Activated CD4-positive, alpha-beta T cell treated with anti-CD3 and anti-CD28 coated beads, Interleukin-2, amount 10 ng/mL, durations not matched to agents 24 days and 14 days (primary cell): ENCODE data around the gene RBM14. TPM values are rescaled to one million over a fixed set of nuclear protein-coding genes. Genes with fewer than 3 reads are reported as not detected.

Source experiments
- DNase-seq: peaks from one replicate; pipeline ENCODE4 v3.0.0; 2022
- H3K27ac Mint-ChIP-seq: one replicate; pipeline ENCODE4 v1.8.0; 2022; ENCODE audit warnings: mild to moderate bottlenecking, mixed read lengths
- H3K27me3 Mint-ChIP-seq: one replicate; pipeline ENCODE4 v1.8.0; 2022; ENCODE audit warnings: mixed read lengths
- H3K36me3 Mint-ChIP-seq: one replicate; pipeline ENCODE4 v1.8.0; 2022; ENCODE audit warnings: low read depth, mild to moderate bottlenecking, mixed read lengths
- H3K4me1 Mint-ChIP-seq: one replicate; pipeline ENCODE4 v1.8.0; 2021; ENCODE audit warnings: mixed read lengths
- H3K4me3 Mint-ChIP-seq: one replicate; pipeline ENCODE4 v1.8.0; 2022; ENCODE audit warnings: mild to moderate bottlenecking, moderate library complexity, mixed read lengths
- H3K9me3 Mint-ChIP-seq: one replicate; pipeline ENCODE4 v1.8.0; 2021; ENCODE audit warnings: mixed read lengths
- intact Hi-C: fragments of 100-400 bp; cut with micrococcal nuclease; formaldehyde crosslinking; loops from one replicate; pipeline ENCODE4 v1.15.1; 2023
- total RNA-seq: library from RNA; stranded (reverse); gene quantifications from 2 replicates; pipeline ENCODE4 v1.2.3, GENCODE V29; 2022

The RBM14 gene
- total RNA-seq, 1 donor from 2014 or later = 214 TPM

DNA sequence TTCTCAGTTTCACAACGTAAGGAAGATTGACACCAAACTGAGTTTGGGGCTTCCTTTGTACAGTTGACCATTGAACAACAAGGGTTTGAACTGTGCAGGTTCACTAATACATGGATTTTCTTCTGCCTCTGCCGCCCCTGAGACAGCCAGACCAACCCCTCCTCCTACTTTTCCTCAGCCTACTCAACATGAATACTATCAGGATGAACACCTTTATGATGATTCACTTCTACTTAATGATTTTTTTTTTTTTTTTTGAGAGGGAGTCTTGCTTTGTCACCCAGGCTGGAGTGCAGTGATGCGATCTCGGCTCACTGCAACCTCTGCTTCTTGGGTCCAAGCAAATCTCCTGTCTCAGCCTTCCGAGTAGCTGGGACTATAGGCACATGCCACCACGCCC lies 36.7 kb downstream of the RBM14 start:
- no peak overlapping the region for H3K27ac Mint-ChIP-seq
- no peaks in the 10 kb centered on the region for H3K27me3 Mint-ChIP-seq
- H3K4me3 Mint-ChIP-seq = no peak overlapping the region
- H3K36me3 Mint-ChIP-seq = peaks cover 38% of the 10 kb centered on the region
- H3K9me3 Mint-ChIP-seq = no peaks in the 10 kb centered on the region
- DNase-seq = no peak
- intact Hi-C loops = no loop called here
- H3K4me1 Mint-ChIP-seq = peaks cover 16% of the 10 kb centered on the region

- no peak for DNase-seq
- H3K4me1 Mint-ChIP-seq = peaks cover 7% of the 10 kb centered on the region
- H3K27ac Mint-ChIP-seq = no peak overlapping the region
- intact Hi-C loops = no loop called here
- H3K27me3 Mint-ChIP-seq = no peaks in the 10 kb centered on the region
- no peaks in the 10 kb centered on the region for H3K9me3 Mint-ChIP-seq
- H3K4me3 Mint-ChIP-seq = no peak overlapping the region
- H3K36me3 Mint-ChIP-seq = peaks cover 26% of the 10 kb centered on the region
Measured at GRCh38 chr11:66659763-66660162, 43.3 kb downstream of the RBM14 start.

DNA sequence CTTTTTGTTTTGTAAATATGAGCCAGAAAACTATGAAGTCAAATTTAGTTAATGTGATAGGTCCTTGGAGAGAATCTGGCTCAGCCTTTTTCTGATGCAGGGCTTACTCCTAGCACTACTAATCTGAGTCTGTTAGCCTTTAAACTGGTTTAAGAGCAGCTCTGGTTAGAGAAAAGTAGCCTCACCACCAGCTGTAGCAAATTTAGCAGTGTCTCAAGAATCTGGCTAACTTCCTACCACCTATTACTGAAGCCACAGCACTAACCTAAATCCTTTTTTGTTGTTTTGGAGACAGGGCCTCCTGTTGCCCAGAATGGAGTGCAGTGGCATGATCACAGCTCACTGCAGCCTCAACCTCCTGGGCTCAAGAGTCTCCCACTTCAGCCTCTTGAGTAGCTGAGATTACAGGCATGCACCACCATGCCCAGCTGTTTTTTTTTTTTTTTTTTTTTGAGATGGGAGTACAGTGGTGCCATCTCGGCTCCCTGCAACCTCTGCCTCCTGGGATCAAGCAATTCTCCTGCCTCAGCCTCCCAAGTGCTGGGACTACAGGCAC lies 47.4 kb downstream of the RBM14 start:
- H3K36me3 Mint-ChIP-seq = peaks cover 37% of the 10 kb centered on the region
- intact Hi-C loops = no loop called here
- no peak overlapping the region for H3K4me3 Mint-ChIP-seq
- no peaks in the 10 kb centered on the region for H3K9me3 Mint-ChIP-seq
- peaks cover 4% of the 10 kb centered on the region for H3K4me1 Mint-ChIP-seq
- no peak for DNase-seq
- no peak overlapping the region for H3K27ac Mint-ChIP-seq
- no peaks in the 10 kb centered on the region for H3K27me3 Mint-ChIP-seq

DNA sequence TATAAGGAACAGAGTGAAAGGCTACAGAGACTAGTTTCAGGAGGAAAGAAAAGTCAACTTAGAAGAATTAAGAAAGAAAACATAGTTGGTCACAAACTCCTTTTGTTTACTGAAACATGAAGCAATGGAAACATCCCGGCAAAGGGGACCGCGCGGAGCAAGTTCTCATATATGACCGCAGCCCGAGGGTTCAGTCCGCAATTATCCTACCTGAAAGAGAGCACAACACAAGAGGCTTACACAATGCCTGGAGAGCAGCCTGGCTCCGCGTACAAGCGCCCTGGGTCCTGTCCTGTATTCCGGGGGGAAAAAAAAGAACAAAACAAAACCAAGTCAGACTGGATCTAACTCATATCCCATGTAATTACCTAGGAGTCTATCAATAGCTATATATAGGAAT lies 48.9 kb downstream of the RBM14 start:
- DNase-seq = no peak
- intact Hi-C loops = no loop called here
- Mint-ChIP-seq H3K36me3 (peaks cover 30% of the 10 kb centered on the region), H3K27ac (no peak overlapping the region), H3K4me1 (peaks cover 4% of the 10 kb centered on the region), H3K9me3 (no peaks in the 10 kb centered on the region), H3K4me3 (no peak overlapping the region), H3K27me3 (no peaks in the 10 kb centered on the region)

DNA sequence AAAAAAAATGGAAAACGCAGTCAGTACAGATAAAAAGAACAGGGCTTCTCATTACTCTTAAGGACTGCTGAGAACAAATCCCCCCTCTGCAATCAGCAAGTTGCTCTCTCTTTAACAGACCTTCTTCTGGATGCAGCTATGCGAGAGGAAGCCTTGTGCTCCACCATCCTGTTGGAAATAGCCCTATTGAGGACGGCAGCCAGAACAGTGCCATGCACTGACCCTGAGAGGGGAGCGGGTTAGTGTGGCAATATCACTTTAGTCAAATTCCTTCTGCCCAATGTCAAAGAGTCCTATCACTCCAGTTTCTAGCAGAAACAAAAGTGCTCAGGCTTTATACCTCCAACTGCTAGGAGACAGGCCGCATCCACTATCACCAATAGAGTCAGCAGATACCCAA lies 54.4 kb downstream of the RBM14 start:
- no peak for DNase-seq
- peaks cover 20% of the 10 kb centered on the region for H3K36me3 Mint-ChIP-seq
- intact Hi-C loops = no loop called here
- H3K27ac Mint-ChIP-seq = no peak overlapping the region
- no peaks in the 10 kb centered on the region for H3K27me3 Mint-ChIP-seq
- H3K4me3 Mint-ChIP-seq = no peak overlapping the region
- H3K4me1 Mint-ChIP-seq = peaks cover 14% of the 10 kb centered on the region
- H3K9me3 Mint-ChIP-seq = no peaks in the 10 kb centered on the region

GRCh38 chr11:66674964-66675602 lies 58.7 kb downstream of the RBM14 start:
- H3K36me3 Mint-ChIP-seq = peaks cover 19% of the 10 kb centered on the region
- no peaks in the 10 kb centered on the region for H3K9me3 Mint-ChIP-seq
- H3K27ac Mint-ChIP-seq = no peak overlapping the region
- no peaks in the 10 kb centered on the region for H3K27me3 Mint-ChIP-seq
- intact Hi-C loops = no loop called here
- DNase-seq = no peak
- H3K4me3 Mint-ChIP-seq = peak overlapping the region; percentile 4
- H3K4me1 Mint-ChIP-seq = peaks cover 34% of the 10 kb centered on the region

GRCh38 chr11:66676282-66676919 lies 60.0 kb downstream of the RBM14 start:
- H3K27ac Mint-ChIP-seq = peak overlapping the region; percentile 99
- H3K9me3 Mint-ChIP-seq = no peaks in the 10 kb centered on the region
- H3K4me1 Mint-ChIP-seq = peaks cover 34% of the 10 kb centered on the region
- H3K4me3 Mint-ChIP-seq = peak overlapping the region; percentile 96
- H3K36me3 Mint-ChIP-seq = peaks cover 16% of the 10 kb centered on the region
- H3K27me3 Mint-ChIP-seq = no peaks in the 10 kb centered on the region
- intact Hi-C loops = no loop called here
- DNase-seq = no peak

Other genes starting within 250 kb of the RBM14 start
- 17.4 and 18.9 TPM in 2 replicates for gene SLC29A2, start 244.9 kb upstream of the RBM14 start, total RNA-seq
- 0.09 TPM in 1 of 2 replicates, not detected in the other for gene NPAS4, start 195.6 kb upstream of the RBM14 start, total RNA-seq
- 102 TPM in 2 replicates for gene MRPL11, start 177.8 kb upstream of the RBM14 start, total RNA-seq
- gene PELI3, start 149.7 kb upstream of the RBM14 start, total RNA-seq = 16.1 and 18.3 TPM in 2 replicates
- 97.1 and 106 TPM in 2 replicates for gene DPP3, start 136.2 kb upstream of the RBM14 start, total RNA-seq
- gene BBS1, start 106.0 kb upstream of the RBM14 start, total RNA-seq = 17.6 and 18.3 TPM in 2 replicates
- 12.2 and 13.9 TPM in 2 replicates for gene ZDHHC24, start 70.6 kb upstream of the RBM14 start, total RNA-seq
- gene ACTN3, start 69.7 kb upstream of the RBM14 start, total RNA-seq = 0.07 TPM in 2 replicates
- gene CTSF, start 48.0 kb upstream of the RBM14 start, total RNA-seq = 0.68 and 1.2 TPM in 2 replicates
- 0.19 and 0.21 TPM in 2 replicates for gene CCDC87, start 23.6 kb upstream of the RBM14 start, total RNA-seq
- gene CCS, start 23.4 kb upstream of the RBM14 start, total RNA-seq = 28.3 and 31.4 TPM in 2 replicates
- 109 and 133 TPM in 2 replicates for gene RBM4, start 22.1 kb downstream of the RBM14 start, total RNA-seq
- 15.6 and 16.0 TPM in 2 replicates for gene RBM4B, start 61.3 kb downstream of the RBM14 start, total RNA-seq
- gene SPTBN2, start 112.6 kb downstream of the RBM14 start, total RNA-seq = 0.88 and 1.6 TPM in 2 replicates
- 28.5 and 32.9 TPM in 2 replicates for gene RCE1, start 226.8 kb downstream of the RBM14 start, total RNA-seq
- gene LRFN4, start 240.4 kb downstream of the RBM14 start, total RNA-seq = 51.9 and 55.6 TPM in 2 replicates